Measurements from ENCODE around the gene ATOH8. TPM values are rescaled to one million over a fixed set of nuclear protein-coding genes. Genes with fewer than 3 reads are reported as not detected.
A peak's percentile ranks its signal among the peaks of the same experiment; 100 is the strongest.

ATOH8 gene
- total RNA-seq, 1 donor from 2014 or later, result 13.8 TPM

DNA sequence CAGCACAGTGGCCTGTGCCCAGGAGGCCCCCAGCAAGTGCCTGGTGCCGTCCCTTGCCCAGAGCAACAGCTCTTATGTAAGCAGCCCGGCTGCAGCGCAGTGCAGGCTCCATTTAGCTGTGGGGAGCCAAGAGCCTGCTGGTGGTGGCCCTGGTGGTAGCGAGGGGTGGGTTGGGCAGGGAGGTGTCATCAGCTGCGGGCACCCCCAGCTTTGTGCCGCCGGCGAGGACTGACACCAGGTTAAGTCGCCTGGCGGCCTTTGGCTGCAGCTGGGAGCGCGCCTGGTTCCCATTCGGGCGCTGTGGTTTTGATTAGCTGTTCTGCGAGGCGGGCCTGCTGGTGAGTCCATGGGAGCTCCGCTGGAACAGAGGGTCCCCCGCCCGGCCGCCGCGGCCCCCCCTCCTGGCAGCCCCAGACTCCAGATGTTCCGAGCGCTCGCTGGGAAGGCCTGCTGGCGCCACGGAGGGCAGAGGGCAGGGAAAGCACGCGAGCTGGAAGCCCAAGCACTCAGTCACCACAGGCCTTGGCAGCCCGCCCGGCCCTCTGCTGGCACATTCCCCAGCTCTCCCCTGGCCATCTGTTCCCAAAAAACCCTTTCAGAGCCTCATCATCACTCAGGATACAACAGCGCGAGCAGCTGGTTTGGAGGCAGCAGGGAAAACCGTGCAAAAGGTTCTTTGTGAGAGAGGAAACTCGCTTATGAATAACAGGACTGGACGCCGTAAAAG is 18.4 kb downstream of the ATOH8 start:
- peak; percentile 85 to 93 for DNase-seq (ENCODE audit: low spot score in 2 of 2, unreplicated experiment in 2 of 2)
- H3K4me1 Mint-ChIP-seq, result peaks cover 68% of the 10 kb centered on the region
- TF ChIP-seq, protein P1, sequence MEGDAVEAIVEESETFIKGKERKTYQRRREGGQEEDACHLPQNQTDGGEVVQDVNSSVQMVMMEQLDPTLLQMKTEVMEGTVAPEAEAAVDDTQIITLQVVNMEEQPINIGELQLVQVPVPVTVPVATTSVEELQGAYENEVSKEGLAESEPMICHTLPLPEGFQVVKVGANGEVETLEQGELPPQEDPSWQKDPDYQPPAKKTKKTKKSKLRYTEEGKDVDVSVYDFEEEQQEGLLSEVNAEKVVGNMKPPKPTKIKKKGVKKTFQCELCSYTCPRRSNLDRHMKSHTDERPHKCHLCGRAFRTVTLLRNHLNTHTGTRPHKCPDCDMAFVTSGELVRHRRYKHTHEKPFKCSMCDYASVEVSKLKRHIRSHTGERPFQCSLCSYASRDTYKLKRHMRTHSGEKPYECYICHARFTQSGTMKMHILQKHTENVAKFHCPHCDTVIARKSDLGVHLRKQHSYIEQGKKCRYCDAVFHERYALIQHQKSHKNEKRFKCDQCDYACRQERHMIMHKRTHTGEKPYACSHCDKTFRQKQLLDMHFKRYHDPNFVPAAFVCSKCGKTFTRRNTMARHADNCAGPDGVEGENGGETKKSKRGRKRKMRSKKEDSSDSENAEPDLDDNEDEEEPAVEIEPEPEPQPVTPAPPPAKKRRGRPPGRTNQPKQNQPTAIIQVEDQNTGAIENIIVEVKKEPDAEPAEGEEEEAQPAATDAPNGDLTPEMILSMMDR (IDR thresholded peaks at IDR 0.05; ENCODE audit: unreplicated experiment), result no peak
- no peaks in the 10 kb centered on the region for H3K27me3 Mint-ChIP-seq (ENCODE audit: low read depth)
- H3K9me3 Mint-ChIP-seq, result no peaks in the 10 kb centered on the region
- H3K4me3 Mint-ChIP-seq, result peak overlapping the region; percentile 34
- peak overlapping the region; percentile 95 for H3K27ac Mint-ChIP-seq
- no peaks in the 10 kb centered on the region for H3K36me3 Mint-ChIP-seq

DNA sequence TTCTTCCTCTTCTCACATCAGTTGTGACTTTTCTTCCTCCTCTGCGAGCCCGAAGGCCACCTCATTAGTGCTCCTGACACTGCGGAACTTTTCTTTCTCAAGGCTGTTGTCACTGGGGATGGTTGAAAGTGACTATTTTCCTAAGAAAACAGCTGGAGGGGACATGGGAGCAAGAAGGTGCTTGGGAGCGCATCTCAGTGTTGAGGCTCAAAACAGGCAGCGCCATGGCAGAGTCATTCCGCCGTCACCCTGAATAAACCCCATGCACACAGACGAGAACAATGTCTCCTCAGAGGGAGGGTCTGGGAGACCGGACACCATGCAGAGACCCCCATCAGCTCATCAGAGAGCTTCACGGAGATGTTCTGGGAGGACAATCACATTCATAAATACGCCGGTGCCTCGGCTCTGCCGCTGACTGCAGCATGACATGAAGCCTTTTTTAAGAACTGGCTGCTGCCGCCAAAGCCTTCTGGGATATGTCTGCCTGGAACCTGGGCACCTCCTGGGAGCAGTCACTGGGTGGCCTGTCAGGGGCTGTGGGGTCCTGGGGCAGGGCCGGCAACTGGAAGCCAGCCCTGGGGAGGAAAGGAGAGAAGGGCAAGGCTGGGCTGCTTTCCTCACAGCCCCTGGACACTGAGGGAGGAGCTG is 19.2 kb downstream of the ATOH8 start:
- TF ChIP-seq, protein P1 (IDR thresholded peaks at IDR 0.05; ENCODE audit: unreplicated experiment), result no peak
- Mint-ChIP-seq H3K4me3 (peak overlapping the region; percentile 34), H3K9me3 (no peaks in the 10 kb centered on the region), H3K4me1 (peaks cover 62% of the 10 kb centered on the region), H3K36me3 (no peaks in the 10 kb centered on the region), H3K27me3 (ENCODE audit: low read depth) (no peaks in the 10 kb centered on the region), H3K27ac (peak overlapping the region; percentile 95)
- DNase-seq (ENCODE audit: low spot score in 2 of 2, unreplicated experiment in 2 of 2), result no peak

DNA sequence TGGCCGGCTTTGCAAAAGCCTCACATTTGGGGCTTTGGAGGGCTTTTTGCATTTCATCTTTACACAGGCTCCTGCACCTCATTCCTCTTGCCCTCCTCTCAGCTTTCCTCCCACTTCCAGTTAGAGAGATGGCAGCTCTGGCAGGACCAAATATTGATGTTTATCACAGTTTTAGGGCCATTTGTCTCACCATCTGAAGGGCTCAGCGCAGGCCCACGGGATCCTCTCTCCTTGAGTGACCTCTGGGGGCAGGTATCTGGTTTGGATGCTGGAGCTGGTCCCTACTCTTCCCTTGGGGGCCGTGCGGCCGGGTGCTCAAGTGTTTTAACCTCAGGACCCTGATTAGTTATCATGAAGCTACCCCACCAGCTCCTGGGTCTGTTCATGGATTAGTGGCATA is 19.9 kb downstream of the ATOH8 start:
- no peaks in the 10 kb centered on the region for H3K36me3 Mint-ChIP-seq
- TF ChIP-seq, protein P1 (IDR thresholded peaks at IDR 0.05; ENCODE audit: unreplicated experiment), result no peak
- H3K27ac Mint-ChIP-seq, result peak overlapping the region; percentile 30
- H3K9me3 Mint-ChIP-seq, result no peaks in the 10 kb centered on the region
- H3K4me3 Mint-ChIP-seq, result no peak overlapping the region
- DNase-seq (ENCODE audit: low spot score in 2 of 2, unreplicated experiment in 2 of 2), result no peak
- H3K27me3 Mint-ChIP-seq (ENCODE audit: low read depth), result no peaks in the 10 kb centered on the region
- peaks cover 54% of the 10 kb centered on the region for H3K4me1 Mint-ChIP-seq

DNA sequence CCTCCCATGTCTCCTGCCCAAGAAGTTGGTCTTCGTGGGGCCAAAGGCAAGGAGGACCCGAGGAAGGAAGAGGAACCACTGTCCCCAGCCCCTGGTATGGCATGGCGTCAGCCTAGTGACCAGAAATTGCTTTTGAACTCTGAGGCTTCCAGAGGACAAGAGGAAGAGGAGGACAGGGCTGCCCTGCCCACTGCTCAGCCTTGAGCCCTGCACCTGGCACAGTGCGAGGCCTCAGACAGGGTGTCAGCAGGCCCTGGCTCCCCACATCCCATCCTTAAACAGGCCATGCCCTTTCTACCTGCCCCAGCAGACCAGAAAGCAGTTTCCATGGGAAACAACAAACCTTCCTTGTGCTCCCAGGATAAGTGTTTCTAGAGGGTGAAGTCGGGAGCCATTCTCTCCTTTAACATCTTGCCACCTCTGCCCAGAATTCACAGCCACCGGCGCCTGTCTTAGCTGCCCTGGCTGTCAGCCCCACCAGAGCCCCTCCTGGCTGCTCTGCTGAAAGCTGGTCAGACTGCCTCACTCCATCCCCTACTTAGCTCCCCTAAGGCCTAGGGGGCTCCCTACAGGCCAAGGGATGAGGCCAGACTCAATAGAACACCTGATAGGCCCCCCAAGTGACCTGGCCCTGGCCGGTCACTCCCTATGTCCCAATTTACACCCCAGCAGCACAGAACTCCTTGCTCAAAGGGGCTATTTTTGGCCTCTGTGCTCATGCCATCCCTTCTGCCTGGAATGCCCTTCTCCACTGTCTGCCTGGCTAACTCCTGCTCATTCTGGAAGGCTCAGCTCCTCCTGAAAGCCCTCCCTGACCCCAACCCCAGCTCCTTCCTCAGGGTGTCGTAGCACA is 20.6 kb downstream of the ATOH8 start:
- TF ChIP-seq, protein P1 (IDR thresholded peaks at IDR 0.05; ENCODE audit: unreplicated experiment), result no peak
- Mint-ChIP-seq H3K27ac (peak overlapping the region; percentile 59), H3K4me3 (no peak overlapping the region), H3K36me3 (no peaks in the 10 kb centered on the region), H3K9me3 (no peaks in the 10 kb centered on the region), H3K27me3 (ENCODE audit: low read depth) (no peaks in the 10 kb centered on the region), H3K4me1 (peaks cover 48% of the 10 kb centered on the region)
- no peak for DNase-seq (ENCODE audit: low spot score in 2 of 2, unreplicated experiment in 2 of 2)

DNA sequence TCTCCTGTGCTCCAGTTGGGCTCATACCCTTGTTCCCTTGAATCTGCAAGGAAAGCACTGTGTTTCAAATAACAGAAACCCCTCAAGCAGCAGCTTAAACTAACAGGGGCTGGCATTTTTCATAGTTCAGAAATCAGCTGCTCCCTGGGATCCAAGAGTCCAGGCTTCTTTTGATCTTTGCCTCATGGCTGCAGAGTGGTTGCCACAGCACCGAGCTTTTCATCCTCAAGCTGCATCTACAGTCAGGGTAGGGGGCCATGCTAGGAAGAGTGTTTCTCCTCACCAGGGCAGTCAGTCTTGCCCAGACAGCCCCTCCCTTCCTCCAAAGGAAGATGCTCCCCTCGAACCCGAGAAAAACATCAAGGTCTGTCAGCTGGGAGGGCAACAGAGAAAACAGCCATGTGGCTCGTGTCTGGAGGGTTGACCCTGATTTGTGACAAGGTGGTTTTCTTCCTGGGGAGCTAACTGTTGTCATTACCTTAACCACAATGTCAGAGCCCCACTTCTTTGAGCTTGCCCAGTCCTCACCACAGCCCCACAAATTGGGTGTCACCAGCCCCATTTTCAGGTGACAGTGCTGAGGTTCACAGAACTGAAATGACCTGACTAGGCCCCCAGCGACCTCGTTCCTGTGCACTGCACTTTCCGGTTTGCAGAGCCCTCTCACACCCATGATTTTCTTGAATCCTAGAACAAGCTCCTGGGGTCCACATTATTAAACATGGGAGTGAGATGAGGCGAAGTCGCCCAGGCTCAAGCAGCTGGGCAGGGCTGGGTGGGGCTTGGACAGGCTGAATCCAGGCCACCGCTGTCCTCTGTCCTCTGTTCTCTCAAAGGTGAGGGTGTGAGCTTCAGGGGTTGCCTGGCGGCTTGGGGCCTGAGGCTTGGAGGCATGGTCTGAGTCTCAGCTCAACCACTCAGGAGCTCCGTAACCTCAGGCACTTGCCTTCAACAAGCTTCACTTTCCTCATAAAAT is 21.9 kb downstream of the ATOH8 start:
- no peak for DNase-seq (ENCODE audit: low spot score in 2 of 2, unreplicated experiment in 2 of 2)
- Mint-ChIP-seq H3K27me3 (ENCODE audit: low read depth) (no peaks in the 10 kb centered on the region), H3K9me3 (no peaks in the 10 kb centered on the region), H3K4me1 (peaks cover 36% of the 10 kb centered on the region), H3K36me3 (no peaks in the 10 kb centered on the region), H3K4me3 (no peak overlapping the region), H3K27ac (no peak overlapping the region)
- TF ChIP-seq, protein P1 (IDR thresholded peaks at IDR 0.05; ENCODE audit: unreplicated experiment), result no peak

Data from mesothelial cell of epicardium (in vitro differentiated cells).